T-helper 1 cell treated with Interleukin-12 subunit alpha and Interleukin-12 subunit beta and Interleukin-4 antibody, amounts not matched to agents 30 ng/mL and 1 ng/mL, for 36 hours (primary cell): ENCODE measurements around the gene COQ8A. TPM values are rescaled to one million over a fixed set of nuclear protein-coding genes. Genes with fewer than 3 reads are reported as not detected.

ENCODE experiments used
- intact Hi-C: fragments of 100-400 bp; cut with micrococcal nuclease; formaldehyde crosslinking; loops from one replicate; pipeline ENCODE4 v1.15.1; 2024
- total RNA-seq: library from RNA; stranded (reverse); gene quantifications from 2 replicates; pipeline ENCODE4 v1.2.3, GENCODE V29; 2022

Gene COQ8A
- total RNA-seq, 1 donor from 2014 or later, result 32.7 TPM

GRCh38 chr1:227003165-227003564 lies 63.1 kb downstream of the COQ8A start:
- intact Hi-C loops, result no loop called here

DNA sequence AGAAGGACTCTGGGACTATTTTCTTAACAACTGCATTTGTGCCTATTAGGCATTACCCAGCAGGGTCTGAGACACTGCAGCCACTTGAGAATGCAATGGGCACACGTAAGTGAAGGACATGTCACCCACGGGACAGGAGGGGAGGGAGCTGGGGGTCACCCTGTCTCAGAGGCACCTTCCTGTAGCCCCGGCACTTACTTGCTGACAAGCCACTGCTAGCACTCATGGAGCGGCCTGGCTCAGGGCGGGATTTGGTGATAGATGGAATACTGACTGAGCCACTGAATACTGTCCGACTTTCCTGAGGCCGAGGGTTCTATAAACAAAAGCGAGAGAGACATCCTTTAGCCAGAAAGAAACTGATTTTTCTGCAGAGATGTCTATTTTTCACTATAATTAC lies 64.7 kb downstream of the COQ8A start:
- intact Hi-C loops, result no loop called here

DNA sequence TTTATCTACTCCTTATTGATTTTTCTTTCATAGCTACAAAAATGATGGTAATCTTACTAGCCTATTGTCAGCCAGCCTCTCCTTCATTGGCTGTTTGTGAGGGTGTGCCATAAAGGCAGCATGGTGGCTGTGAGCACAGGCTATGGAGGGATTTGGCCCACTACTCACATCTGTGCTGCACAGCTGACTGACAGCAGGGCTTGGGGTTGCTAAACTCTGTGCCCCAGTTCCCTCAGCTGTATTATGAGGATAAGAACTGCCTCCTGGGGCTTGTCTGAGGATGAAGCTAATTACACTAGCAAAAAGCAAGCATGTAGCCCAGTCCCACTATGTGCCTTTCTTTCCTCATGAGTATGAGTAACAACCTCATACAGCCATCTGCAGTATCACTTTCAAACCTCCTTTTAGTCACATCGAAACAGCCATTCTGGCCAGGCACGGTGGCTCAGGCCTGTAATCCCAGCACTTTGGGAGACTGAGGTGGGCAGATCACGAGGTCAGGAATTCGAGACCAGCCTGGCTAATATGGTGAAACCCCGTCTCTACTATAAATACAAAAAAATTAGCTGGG lies 66.2 kb downstream of the COQ8A start:
- intact Hi-C loops, result no loop called here

DNA sequence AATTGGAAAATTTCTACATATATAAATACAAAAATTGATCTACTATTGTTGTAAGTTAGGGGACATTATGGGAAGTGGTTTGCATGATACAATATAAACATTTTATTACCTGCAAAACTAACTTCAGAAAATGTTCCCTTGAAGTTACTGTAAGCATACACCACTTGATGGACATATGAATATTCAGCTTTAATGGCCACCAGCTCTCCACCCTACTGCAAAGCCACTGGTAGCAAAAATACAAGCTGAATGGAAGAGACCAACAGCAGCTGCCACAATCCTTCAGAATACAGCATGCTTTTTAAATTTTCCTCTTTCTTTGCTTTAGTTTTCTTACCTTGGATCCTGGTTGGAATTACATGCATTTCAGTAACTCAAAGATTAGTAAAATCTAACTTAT lies 69.8 kb downstream of the COQ8A start:
- intact Hi-C loops, result no loop called here

DNA sequence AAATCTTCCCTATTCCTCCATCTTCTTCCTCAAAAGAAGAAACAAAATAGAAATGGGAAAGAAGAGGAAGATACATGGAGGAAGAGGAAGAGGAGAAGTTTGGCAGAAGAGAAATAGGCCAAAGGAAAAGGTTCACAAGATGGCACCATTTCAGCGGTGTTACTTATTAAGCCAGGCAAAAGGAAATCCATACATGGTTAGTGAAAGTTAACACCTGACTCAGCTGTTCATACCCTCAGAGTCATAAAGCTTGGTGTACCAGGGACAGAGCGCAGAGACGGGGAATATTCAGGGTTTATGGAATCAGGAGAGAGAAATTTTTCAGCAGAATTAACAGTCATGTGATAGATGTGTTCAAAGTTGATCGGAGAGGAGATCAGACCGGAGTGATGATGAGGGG lies 70.6 kb downstream of the COQ8A start:
- intact Hi-C loops, result no loop called here

- intact Hi-C loops, result no loop called here
Observed at GRCh38 chr1:227016990-227017389, 76.9 kb downstream of the COQ8A start.

DNA sequence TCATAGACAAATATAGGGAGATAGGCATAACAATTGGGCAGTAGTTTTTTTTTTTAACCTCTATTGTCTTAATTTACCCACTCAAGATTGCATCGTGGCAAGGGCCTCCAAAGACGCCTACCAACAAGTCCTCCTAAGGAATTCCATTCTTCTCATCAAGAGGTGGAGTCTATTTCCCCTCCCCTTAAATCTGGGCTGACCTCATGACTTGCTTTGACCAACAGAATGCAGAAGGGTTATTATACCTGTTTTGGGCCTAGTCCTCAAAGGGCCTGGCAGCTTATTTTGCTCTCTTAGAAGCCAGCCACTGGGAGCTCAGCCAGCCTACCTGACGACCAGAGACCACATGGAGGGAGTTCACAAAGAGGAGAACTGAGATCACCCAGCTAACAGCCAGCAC lies 92.3 kb downstream of the COQ8A start:
- intact Hi-C loops, result no loop called here

GRCh38 chr1:227033880-227034279 lies 93.8 kb downstream of the COQ8A start:
- intact Hi-C loops, result no loop called here

DNA sequence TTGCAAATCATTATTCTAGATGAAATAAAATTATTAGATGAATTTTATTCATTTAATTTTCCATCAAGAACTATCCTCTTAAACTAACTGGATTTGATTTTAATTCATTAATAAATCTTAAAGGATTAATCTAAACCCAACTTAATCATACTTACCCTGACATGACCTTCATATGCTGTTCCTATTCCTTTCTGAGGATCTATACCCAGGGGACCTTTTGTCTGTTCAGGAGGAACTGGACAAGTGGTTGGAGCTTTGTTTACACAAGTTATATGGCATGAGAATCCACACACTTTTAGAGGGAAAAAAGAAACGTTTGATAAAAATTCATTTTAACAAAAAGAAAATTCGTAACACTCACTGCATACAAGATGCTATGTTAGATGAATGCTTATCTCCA lies 95.2 kb downstream of the COQ8A start:
- intact Hi-C loops, result no loop called here

GRCh38 chr1:227037121-227037520 lies 97.0 kb downstream of the COQ8A start:
- intact Hi-C loops, result no loop called here

Other genes starting within 250 kb of the COQ8A start
- 44.7 and 45.3 TPM in 2 replicates for gene ITPKB, start 201.0 kb upstream of the COQ8A start, total RNA-seq
- 12.8 and 14.7 TPM in 2 replicates for gene PSEN2, start 69.7 kb upstream of the COQ8A start, total RNA-seq